HepG2 (cell line): ENCODE measurements around the gene WDR45B.

Source experiments
- ADNP ChIP-seq: sonication (generic); formaldehyde crosslinking; IDR thresholded peaks from 2 replicates; pipeline ENCODE4 v1.4.0; 2020; ENCODE audit warnings: missing genetic modification reagents
- CHD2 ChIP-seq: IDR thresholded peaks from 2 replicates; pipeline ENCODE4 v1.6.1; 2011; ENCODE audit warnings: low read depth, low read length, improper control_type of control experiment
- CTCF ChIP-seq: sonication (generic); formaldehyde crosslinking; IDR thresholded peaks from 2 replicates; pipeline ENCODE4 v1.5.0; 2020; ENCODE audit warnings: mild to moderate bottlenecking, missing genetic modification reagents, moderate library complexity
- DNMT1 ChIP-seq: sonication (generic); formaldehyde crosslinking; IDR thresholded peaks from 2 replicates; pipeline ENCODE4 v1.5.1; 2020; ENCODE audit warnings: mild to moderate bottlenecking, missing genetic modification reagents
- KAT7 ChIP-seq: IDR thresholded peaks from 2 replicates; pipeline ENCODE4 v1.6.1; 2018; ENCODE audit warnings: borderline replicate concordance, missing compliant biosample characterization
- MAZ ChIP-seq, 2 experiments: sonication (generic) in 1 of 2; formaldehyde crosslinking in 1 of 2; IDR thresholded peaks; 2 replicates each; pipeline versions ENCODE4 v1.5.0 to v1.6.1; 2012 to 2020; ENCODE audit warnings: low read depth in 2 of 2, mild to moderate bottlenecking in 2 of 2, borderline replicate concordance in 1 of 2, improper control_type of control experiment in 1 of 2, low read length in 1 of 2, missing genetic modification reagents in 1 of 2, moderate library complexity in 1 of 2
- SMC3 ChIP-seq: IDR thresholded peaks from 2 replicates; pipeline ENCODE4 v1.6.1; 2011; ENCODE audit warnings: low read length, improper control_type of control experiment
- ZNF20 ChIP-seq: sonication (generic); formaldehyde crosslinking; IDR thresholded peaks from 2 replicates; pipeline ENCODE4 v1.4.0; 2020; ENCODE audit warnings: mild to moderate bottlenecking, moderate library complexity, missing genetic modification reagents
- ZNF335 ChIP-seq: sonication (generic); formaldehyde crosslinking; IDR thresholded peaks from 2 replicates; pipeline ENCODE4 v1.4.0; 2020; ENCODE audit warnings: missing genetic modification reagents
- TF ChIP-seq, protein P1 (sequence below): sonication (generic); formaldehyde crosslinking; IDR thresholded peaks from 2 replicates; pipeline ENCODE4 v1.4.0; 2020; ENCODE audit warnings: missing genetic modification reagents
- TF ChIP-seq, protein P2 (sequence below): IDR thresholded peaks from 2 replicates; pipeline ENCODE4 v1.6.1; 2012; ENCODE audit warnings: inconsistent platforms

DNA sequence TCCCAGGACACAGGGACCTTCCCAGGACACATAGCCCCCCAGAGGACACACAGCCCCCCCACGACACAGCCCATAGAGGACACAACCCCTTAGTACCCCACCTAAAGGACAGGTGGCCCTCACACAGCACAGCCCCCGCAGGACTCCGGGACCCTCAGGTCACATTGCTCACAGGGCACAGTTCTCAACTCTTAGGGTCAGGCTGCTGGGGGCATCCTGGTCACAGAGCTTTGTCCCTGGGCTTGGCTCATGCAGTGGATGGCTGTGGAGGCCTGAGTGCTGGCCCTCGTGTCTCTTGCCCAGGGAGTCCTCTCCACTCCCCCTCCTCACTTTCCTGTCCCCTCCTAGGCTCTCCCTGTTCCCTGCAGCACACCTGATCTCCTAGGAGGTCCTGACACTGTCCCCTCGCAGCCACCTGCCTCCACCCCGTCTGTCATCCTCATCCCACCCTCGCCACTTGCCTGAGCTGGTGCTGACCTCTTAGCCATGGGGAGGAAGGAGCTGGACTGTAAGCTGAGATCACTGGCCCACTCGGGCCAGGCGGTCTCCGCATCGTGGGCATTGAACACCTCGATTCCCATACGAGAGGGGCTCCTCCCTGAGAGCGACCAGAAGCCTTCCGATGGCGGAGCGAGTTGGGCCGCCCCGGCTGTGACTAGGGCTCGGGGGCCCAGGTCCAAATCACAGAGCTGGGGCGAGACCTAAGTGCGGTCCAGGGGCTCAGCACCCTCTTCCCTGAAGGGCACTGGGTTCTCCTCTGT, 1.4 kb upstream of the WDR45B start:
- TF ChIP-seq KAT7 (no peak), CTCF (0 out of 2 replicates have a peak, but pooled peaks have one; percentile 5), SMC3 (no peak), ZNF20 (CRISPR knock-in tag) (no peak), ZNF335 (CRISPR knock-in tag) (no peak), ADNP (CRISPR knock-in tag) (no peak), DNMT1 (CRISPR knock-in tag) (no peak), MAZ (IDR thresholded peaks at IDR 0.05; ENCODE audit: borderline replicate concordance, low read depth, low read length) (no peak), MAZ (CRISPR knock-in tag; IDR thresholded peaks at IDR 0.05; ENCODE audit: low read depth) (no peak), CHD2 (no peak)
- TF ChIP-seq, protein P1, sequence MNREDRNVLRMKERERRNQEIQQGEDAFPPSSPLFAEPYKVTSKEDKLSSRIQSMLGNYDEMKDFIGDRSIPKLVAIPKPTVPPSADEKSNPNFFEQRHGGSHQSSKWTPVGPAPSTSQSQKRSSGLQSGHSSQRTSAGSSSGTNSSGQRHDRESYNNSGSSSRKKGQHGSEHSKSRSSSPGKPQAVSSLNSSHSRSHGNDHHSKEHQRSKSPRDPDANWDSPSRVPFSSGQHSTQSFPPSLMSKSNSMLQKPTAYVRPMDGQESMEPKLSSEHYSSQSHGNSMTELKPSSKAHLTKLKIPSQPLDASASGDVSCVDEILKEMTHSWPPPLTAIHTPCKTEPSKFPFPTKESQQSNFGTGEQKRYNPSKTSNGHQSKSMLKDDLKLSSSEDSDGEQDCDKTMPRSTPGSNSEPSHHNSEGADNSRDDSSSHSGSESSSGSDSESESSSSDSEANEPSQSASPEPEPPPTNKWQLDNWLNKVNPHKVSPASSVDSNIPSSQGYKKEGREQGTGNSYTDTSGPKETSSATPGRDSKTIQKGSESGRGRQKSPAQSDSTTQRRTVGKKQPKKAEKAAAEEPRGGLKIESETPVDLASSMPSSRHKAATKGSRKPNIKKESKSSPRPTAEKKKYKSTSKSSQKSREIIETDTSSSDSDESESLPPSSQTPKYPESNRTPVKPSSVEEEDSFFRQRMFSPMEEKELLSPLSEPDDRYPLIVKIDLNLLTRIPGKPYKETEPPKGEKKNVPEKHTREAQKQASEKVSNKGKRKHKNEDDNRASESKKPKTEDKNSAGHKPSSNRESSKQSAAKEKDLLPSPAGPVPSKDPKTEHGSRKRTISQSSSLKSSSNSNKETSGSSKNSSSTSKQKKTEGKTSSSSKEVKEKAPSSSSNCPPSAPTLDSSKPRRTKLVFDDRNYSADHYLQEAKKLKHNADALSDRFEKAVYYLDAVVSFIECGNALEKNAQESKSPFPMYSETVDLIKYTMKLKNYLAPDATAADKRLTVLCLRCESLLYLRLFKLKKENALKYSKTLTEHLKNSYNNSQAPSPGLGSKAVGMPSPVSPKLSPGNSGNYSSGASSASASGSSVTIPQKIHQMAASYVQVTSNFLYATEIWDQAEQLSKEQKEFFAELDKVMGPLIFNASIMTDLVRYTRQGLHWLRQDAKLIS (CRISPR knock-in tag) = no peak
- TF ChIP-seq, protein P2, sequence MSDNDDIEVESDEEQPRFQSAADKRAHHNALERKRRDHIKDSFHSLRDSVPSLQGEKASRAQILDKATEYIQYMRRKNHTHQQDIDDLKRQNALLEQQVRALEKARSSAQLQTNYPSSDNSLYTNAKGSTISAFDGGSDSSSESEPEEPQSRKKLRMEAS = peak; percentile 28; the same call in 1 of the 2 replicates
